HCT116 (cell line): ENCODE results near the gene ITSN1. TPM values are rescaled to one million over a fixed set of nuclear protein-coding genes. Genes with fewer than 3 reads are reported as not detected.

Experiments
- ATAC-seq: fragments of 200-7000 bp; cut with Tn5 transposase; 2 replicates; pipeline ENCODE4 v1.9.1; 2020; ENCODE audit warnings: mild to moderate bottlenecking, moderate library complexity
- BruUV-seq: library from RNA; stranded (reverse); fragments of 400-500 nt; replicated peaks from 2 replicates; lab custom pipeline; 2021; lab: Mats Ljungman, UMichigan
- CTCF ChIA-PET: fragments of 300-600 bp; sonication (Branson Sonifier 250); formaldehyde crosslinking; loops from one replicate; lab custom pipeline; 2021; ENCODE audit warnings: antibody characterized with exemption; lab: Charles Lee
- POLR2A ChIA-PET: fragments of 300-600, 350-600 bp; sonication (Branson Sonifier 250); formaldehyde crosslinking; loops from one replicate; lab custom pipeline; 2021; ENCODE audit warnings: antibody characterized with exemption; lab: Charles Lee
- RAD21 ChIA-PET, 2 experiments: fragments of 300-600 bp; sonication (Branson Sonifier 250); formaldehyde crosslinking; loops; one replicate each; lab custom pipeline; 2023; ENCODE audit warnings: low total read pairs in 2 of 2; ENCODE audit not compliant: uncharacterized antibody in 2 of 2, unreplicated experiment in 2 of 2, low non-redundant PET in 1 of 2; lab: Charles Lee
- DNase-seq: peaks from one replicate; pipeline ENCODE4 v3.0.0-alpha.2; 2010; ENCODE audit warnings: low read depth, low spot score
- H2AFZ ChIP-seq: fragments of 200-600 bp; shearing (Covaris generic), sonication (generic); 2 replicates; pipeline ENCODE4 v1.6.1; 2017; ENCODE audit warnings: low read depth, mixed run types, mixed read lengths, antibody characterized with exemption, low read length; ENCODE audit not compliant: poor library complexity, severe bottlenecking
- H3K27ac ChIP-seq: 2 replicates; pipeline ENCODE4 v1.5.1; 2012; ENCODE audit warnings: low read depth, low read length
- H3K27me3 ChIP-seq: fragments of 200-600 bp; sonication (generic); 2 replicates; pipeline ENCODE4 v1.6.1; 2016; ENCODE audit warnings: mixed run types, low read length, mixed read lengths; ENCODE audit not compliant: insufficient read depth
- H3K36me3 ChIP-seq, 2 experiments: fragments of 200-500 bp in 1 of 2; fragments of 200-600 bp in 1 of 2; sonication (Bioruptor generic) in 1 of 2; sonication (generic) in 1 of 2; 2 replicates each; pipeline versions ENCODE4 v1.5.1 to v1.6.1; 2014 to 2016; ENCODE audit warnings: low read length in 2 of 2, inconsistent platforms in 1 of 2, mixed read lengths in 1 of 2, mixed run types in 1 of 2; ENCODE audit not compliant: insufficient read depth in 2 of 2, control insufficient read depth in 1 of 2
- H3K4me1 ChIP-seq, 2 experiments: fragments of 200-600 bp in 1 of 2; sonication (generic) in 1 of 2; 2 replicates each; pipeline versions ENCODE4 v1.5.1 to v1.6.1; 2012 to 2017; ENCODE audit warnings: low read length in 2 of 2, inconsistent platforms in 1 of 2, mild to moderate bottlenecking in 1 of 2, mixed read lengths in 1 of 2, mixed run types in 1 of 2, moderate library complexity in 1 of 2; ENCODE audit not compliant: insufficient read depth in 2 of 2, control insufficient read depth in 1 of 2
- H3K4me2 ChIP-seq: fragments of 200-600 bp; sonication (generic); 2 replicates; pipeline ENCODE4 v1.6.1; 2017; ENCODE audit warnings: mixed run types, low read length, mixed read lengths
- H3K4me3 ChIP-seq, 2 experiments: fragments of 200-600 bp in 1 of 2; sonication (generic) in 1 of 2; replicated peaks in 1 of 2; 2 replicates each; pipeline ENCODE4 v1.5.1; 2011 to 2016; ENCODE audit warnings: low read length in 2 of 2, control low read depth in 1 of 2, low read depth in 1 of 2, mild to moderate bottlenecking in 1 of 2, mixed read lengths in 1 of 2, mixed run types in 1 of 2
- H3K79me2 ChIP-seq: fragments of 200-600 bp; sonication (generic); 2 replicates; pipeline ENCODE4 v1.6.1; 2017; ENCODE audit warnings: mild to moderate bottlenecking, mixed run types, low read length, moderate library complexity, mixed read lengths; ENCODE audit not compliant: insufficient read depth
- H3K9ac ChIP-seq: fragments of 200-600 bp; sonication (generic); 2 replicates; pipeline ENCODE4 v1.6.1; 2016; ENCODE audit warnings: low read length, mixed read lengths
- H3K9me2 ChIP-seq: fragments of 200-600 bp; sonication (generic), shearing (Covaris generic); 2 replicates; pipeline ENCODE4 v1.6.1; 2017; ENCODE audit warnings: mixed run types, mild to moderate bottlenecking, moderate library complexity; ENCODE audit not compliant: insufficient read depth
- H3K9me3 ChIP-seq, 2 experiments: fragments of 200-500 bp in 1 of 2; fragments of 200-600 bp in 1 of 2; sonication (Bioruptor generic) in 1 of 2; sonication (generic) in 1 of 2; 2 replicates each; pipeline ENCODE4 v1.6.1; 2014 to 2017; ENCODE audit warnings: low read length in 2 of 2, mixed read lengths in 2 of 2, inconsistent platforms in 1 of 2, low read depth in 1 of 2, mild to moderate bottlenecking in 1 of 2, mixed run types in 1 of 2, moderate library complexity in 1 of 2; ENCODE audit not compliant: control insufficient read depth in 1 of 2, insufficient read depth in 1 of 2
- H4K20me1 ChIP-seq: fragments of 200-600 bp; sonication (generic), shearing (Covaris generic); 2 replicates; pipeline ENCODE4 v1.6.1; 2017; ENCODE audit warnings: mixed run types, mild to moderate bottlenecking, moderate library complexity; ENCODE audit not compliant: insufficient read depth
- EGR1 ChIP-seq: IDR thresholded peaks from 2 replicates; pipeline ENCODE4 v1.6.1; 2012; ENCODE audit warnings: low read depth
- ELF1 ChIP-seq: IDR thresholded peaks from 2 replicates; pipeline ENCODE4 v1.6.1; 2012; ENCODE audit warnings: low read depth, borderline replicate concordance
- EZH2 ChIP-seq: fragments of 200-600 bp; sonication (generic); IDR thresholded peaks from 2 replicates; pipeline ENCODE4 v1.6.1; 2017; ENCODE audit warnings: antibody characterized with exemption, mixed run types
- EZH2phosphoT487 ChIP-seq: fragments of 200-600 bp; IDR thresholded peaks from 2 replicates; pipeline ENCODE4 v1.6.1; 2018; ENCODE audit warnings: antibody characterized with exemption, borderline replicate concordance
- FOSL1 ChIP-seq: IDR thresholded peaks from 2 replicates; pipeline ENCODE4 v1.6.1; 2012; ENCODE audit warnings: low read depth
- JUND ChIP-seq: IDR thresholded peaks from 2 replicates; pipeline ENCODE4 v1.6.1; 2012
- MAX ChIP-seq: IDR thresholded peaks from 2 replicates; pipeline ENCODE4 v1.6.1; 2012
- RAD21 ChIP-seq: IDR thresholded peaks from 2 replicates; pipeline ENCODE4 v1.6.1; 2012; ENCODE audit warnings: low read depth, mild to moderate bottlenecking
- SP1 ChIP-seq: IDR thresholded peaks from 2 replicates; pipeline ENCODE4 v1.6.1; 2012; ENCODE audit warnings: low read depth
- SRF ChIP-seq: IDR thresholded peaks from 2 replicates; pipeline ENCODE4 v1.6.1; 2012; ENCODE audit warnings: low read depth
- YY1 ChIP-seq: IDR thresholded peaks from 2 replicates; pipeline ENCODE4 v1.6.1; 2011; ENCODE audit warnings: low read length, low read depth, moderate library complexity, mild to moderate bottlenecking; ENCODE audit not compliant: insufficient replicate concordance; ENCODE audit errors: extremely low read depth
- ZBTB33 ChIP-seq: IDR thresholded peaks from 2 replicates; pipeline ENCODE4 v1.6.1; 2011; ENCODE audit warnings: mild to moderate bottlenecking, low read length, moderate library complexity; ENCODE audit not compliant: insufficient replicate concordance; ENCODE audit errors: extremely low read depth
- ZNF274 ChIP-seq: fragments of 200-500 bp; sonication (Bioruptor generic); IDR thresholded peaks from 2 replicates; pipeline ENCODE4 v1.6.1; 2014; ENCODE audit warnings: mild to moderate bottlenecking, low read depth, low read length, inconsistent platforms
- intact Hi-C: fragments of 100-400 bp; cut with micrococcal nuclease; formaldehyde crosslinking; loops from 2 replicates; pipeline ENCODE4 v1.10.0; 2022
- total RNA-seq: library from RNA; stranded (reverse); gene quantifications from one replicate; pipeline ENCODE4 v1.2.1, GENCODE V29; 2021; ENCODE audit not compliant: unreplicated experiment
- TF ChIP-seq, protein P1 (sequence below): IDR thresholded peaks from 2 replicates; pipeline ENCODE4 v1.6.1; 2012; ENCODE audit warnings: low read depth
- TF ChIP-seq, protein P2 (sequence below): IDR thresholded peaks from 2 replicates; pipeline ENCODE4 v1.6.1; 2012

Gene ITSN1
- total RNA-seq, 1 experiment from 2014 or later: 25.8 TPM

DNA sequence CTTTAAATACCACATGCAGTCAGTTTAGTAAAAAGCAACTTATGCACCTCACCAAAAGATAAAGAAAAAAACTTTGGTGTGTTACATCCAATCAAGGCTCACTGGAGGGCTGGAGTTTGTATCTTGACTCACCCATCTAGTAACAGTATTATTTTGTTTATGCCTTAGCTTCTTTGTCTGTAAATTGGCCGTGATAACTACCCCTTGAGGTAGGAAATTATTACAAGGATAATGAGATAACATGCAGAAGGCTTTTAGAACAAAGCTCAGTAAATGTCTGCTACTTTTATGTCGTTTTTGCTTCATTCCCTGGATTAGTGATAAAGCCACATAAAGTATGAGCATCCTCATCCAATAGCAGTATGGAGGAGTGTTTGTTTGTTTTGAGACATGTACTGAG, 178.5 kb downstream of the ITSN1 start:
- RAD21 ChIA-PET: no interaction called here
- no peaks in the 10 kb centered on the region for H4K20me1 ChIP-seq
- no TSS peak for BruUV-seq
- ATAC-seq (no peak), DNase-seq (no peak)
- H3K9me3 ChIP-seq: no peaks in the 10 kb centered on the region
- intact Hi-C loops: no loop called here
- H3K27ac ChIP-seq: no peak overlapping the region
- CTCF ChIA-PET: no interaction called here
- H3K9ac ChIP-seq: no peak overlapping the region
- H3K4me1 ChIP-seq: no peaks in the 10 kb centered on the region
- no peaks in the 10 kb centered on the region for H3K27me3 ChIP-seq
- no peaks in the 10 kb centered on the region for H3K9me2 ChIP-seq
- TF ChIP-seq ZBTB33: no peak
- TF ChIP-seq YY1: no peak
- no peak for TF ChIP-seq MAX
- TF ChIP-seq FOSL1: no peak
- no peak for TF ChIP-seq JUND
- TF ChIP-seq RAD21: no peak
- no peak for TF ChIP-seq ELF1
- TF ChIP-seq EGR1: no peak
- TF ChIP-seq EZH2phosphoT487: no peak
- no peak for TF ChIP-seq ZNF274
- TF ChIP-seq, protein P1, sequence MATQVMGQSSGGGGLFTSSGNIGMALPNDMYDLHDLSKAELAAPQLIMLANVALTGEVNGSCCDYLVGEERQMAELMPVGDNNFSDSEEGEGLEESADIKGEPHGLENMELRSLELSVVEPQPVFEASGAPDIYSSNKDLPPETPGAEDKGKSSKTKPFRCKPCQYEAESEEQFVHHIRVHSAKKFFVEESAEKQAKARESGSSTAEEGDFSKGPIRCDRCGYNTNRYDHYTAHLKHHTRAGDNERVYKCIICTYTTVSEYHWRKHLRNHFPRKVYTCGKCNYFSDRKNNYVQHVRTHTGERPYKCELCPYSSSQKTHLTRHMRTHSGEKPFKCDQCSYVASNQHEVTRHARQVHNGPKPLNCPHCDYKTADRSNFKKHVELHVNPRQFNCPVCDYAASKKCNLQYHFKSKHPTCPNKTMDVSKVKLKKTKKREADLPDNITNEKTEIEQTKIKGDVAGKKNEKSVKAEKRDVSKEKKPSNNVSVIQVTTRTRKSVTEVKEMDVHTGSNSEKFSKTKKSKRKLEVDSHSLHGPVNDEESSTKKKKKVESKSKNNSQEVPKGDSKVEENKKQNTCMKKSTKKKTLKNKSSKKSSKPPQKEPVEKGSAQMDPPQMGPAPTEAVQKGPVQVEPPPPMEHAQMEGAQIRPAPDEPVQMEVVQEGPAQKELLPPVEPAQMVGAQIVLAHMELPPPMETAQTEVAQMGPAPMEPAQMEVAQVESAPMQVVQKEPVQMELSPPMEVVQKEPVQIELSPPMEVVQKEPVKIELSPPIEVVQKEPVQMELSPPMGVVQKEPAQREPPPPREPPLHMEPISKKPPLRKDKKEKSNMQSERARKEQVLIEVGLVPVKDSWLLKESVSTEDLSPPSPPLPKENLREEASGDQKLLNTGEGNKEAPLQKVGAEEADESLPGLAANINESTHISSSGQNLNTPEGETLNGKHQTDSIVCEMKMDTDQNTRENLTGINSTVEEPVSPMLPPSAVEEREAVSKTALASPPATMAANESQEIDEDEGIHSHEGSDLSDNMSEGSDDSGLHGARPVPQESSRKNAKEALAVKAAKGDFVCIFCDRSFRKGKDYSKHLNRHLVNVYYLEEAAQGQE: no peak
- no peak for TF ChIP-seq EZH2
- no peak for TF ChIP-seq SRF
- TF ChIP-seq SP1: no peak
- TF ChIP-seq, protein P2, sequence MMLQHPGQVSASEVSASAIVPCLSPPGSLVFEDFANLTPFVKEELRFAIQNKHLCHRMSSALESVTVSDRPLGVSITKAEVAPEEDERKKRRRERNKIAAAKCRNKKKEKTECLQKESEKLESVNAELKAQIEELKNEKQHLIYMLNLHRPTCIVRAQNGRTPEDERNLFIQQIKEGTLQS: no peak
- TF ChIP-seq, all 23 proteins: peak for 0
- H3K4me2 ChIP-seq: no peak overlapping the region
- H2AFZ ChIP-seq: no peak overlapping the region
- no peak overlapping the region for H3K4me3 ChIP-seq
- 0 out of 4 replicates have a peak, but pooled peaks cover 0 to 2% of the 10 kb centered on the region in 2 experiments for H3K36me3 ChIP-seq
- POLR2A ChIA-PET: no interaction called here
- no peaks in the 10 kb centered on the region for H3K79me2 ChIP-seq
